NT2/D1 (cell line): ENCODE data around the gene CD63.

Source experiments
- YY1 ChIP-seq: IDR thresholded peaks from 2 replicates; pipeline ENCODE4 v1.6.1; 2011; ENCODE audit not compliant: insufficient read length, insufficient read depth
- ZNF274 ChIP-seq: IDR thresholded peaks from 2 replicates; pipeline ENCODE4 v1.6.1; 2011; ENCODE audit warnings: mild to moderate bottlenecking, low read depth, low read length

DNA sequence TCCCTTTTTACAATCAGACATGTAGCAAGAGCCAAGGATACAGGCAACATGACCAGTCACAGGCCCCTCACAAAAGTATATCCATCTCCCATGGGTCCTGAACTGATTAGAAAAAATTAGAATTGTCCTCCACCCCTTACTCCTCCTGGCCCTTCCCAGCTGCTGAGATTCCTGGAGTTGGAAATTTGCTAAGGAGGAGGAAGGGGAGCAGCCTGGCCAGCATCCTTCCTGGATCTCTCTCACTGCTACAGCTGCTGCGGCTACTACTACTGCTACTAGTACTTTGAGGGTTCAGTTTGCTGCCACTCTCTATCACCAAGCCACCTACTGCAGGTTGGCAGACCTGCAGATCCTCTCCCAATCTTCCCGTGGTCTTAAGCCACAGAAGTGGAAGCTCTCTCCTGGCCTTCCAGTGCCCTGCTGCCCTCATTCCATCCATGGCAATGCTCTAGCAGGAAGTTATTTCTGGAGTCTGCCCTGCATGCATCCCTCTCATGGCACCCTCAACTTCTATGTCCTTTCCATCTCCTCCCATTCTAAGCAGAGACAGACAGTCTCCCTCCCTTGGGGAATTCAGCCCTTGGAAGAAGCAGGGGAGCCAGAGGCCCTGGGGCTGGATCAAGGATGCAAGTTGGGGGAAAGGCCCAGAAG, 22.1 kb downstream of the CD63 start:
- TF ChIP-seq YY1 (no peak), ZNF274 (no peak)
